Stimulated activated CD8-positive, alpha-beta memory T cell treated with anti-CD3 and anti-CD28 coated beads, Interleukin-7, amount 100 ng/mL, for 1 hour (primary cell): ENCODE measurements around the gene MRPS10.
"Not testable (repeated sequence)": the region's sequence is repeated elsewhere in the genome, so short reads cannot be mapped to it uniquely, and the experiment has no call there.

ENCODE experiments used
- DNase-seq, 2 donors: peaks; one replicate each; pipeline ENCODE4 v3.0.0-alpha.2; 2020; ENCODE audit warnings: low read depth in 2 of 2

MRPS10 gene

GRCh38 chr6:42239333-42239732 is 21.7 kb upstream of the MRPS10 start:
- DNase-seq, result no peak

- no peak for DNase-seq
Measured at GRCh38 chr6:42237857-42238256, 20.2 kb upstream of the MRPS10 start.

- no peak for DNase-seq
Measured at GRCh38 chr6:42236682-42237473, 19.2 kb upstream of the MRPS10 start.

- DNase-seq, result no peak
Measured at GRCh38 chr6:42236030-42236429, 18.4 kb upstream of the MRPS10 start.

- no peak for DNase-seq
Measured at GRCh38 chr6:42232035-42232434, 14.4 kb upstream of the MRPS10 start.

GRCh38 chr6:42230345-42231321 is 13.0 kb upstream of the MRPS10 start:
- DNase-seq, result no peak

GRCh38 chr6:42229506-42230119 is 12.0 kb upstream of the MRPS10 start:
- DNase-seq, result no peak

GRCh38 chr6:42228305-42228704 is 10.6 kb upstream of the MRPS10 start:
- DNase-seq, result no peak

GRCh38 chr6:42227173-42227850 is 9.7 kb upstream of the MRPS10 start:
- no peak for DNase-seq

- DNase-seq, result no peak
Measured at GRCh38 chr6:42226645-42227143, 9.0 kb upstream of the MRPS10 start.

- no peak for DNase-seq
Measured at GRCh38 chr6:42226161-42226611, 8.5 kb upstream of the MRPS10 start.

GRCh38 chr6:42225419-42225818 is 7.8 kb upstream of the MRPS10 start:
- no peak for DNase-seq

- no peak for DNase-seq
Measured at GRCh38 chr6:42225029-42225339, 7.3 kb upstream of the MRPS10 start.

- DNase-seq, result no peak
Measured at GRCh38 chr6:42224222-42225028, 6.8 kb upstream of the MRPS10 start.

- DNase-seq, result no peak
Measured at GRCh38 chr6:42222448-42222847, 4.8 kb upstream of the MRPS10 start.

- no peak for DNase-seq
Measured at GRCh38 chr6:42221546-42221945, 3.9 kb upstream of the MRPS10 start.

- DNase-seq, result no peak
Measured at GRCh38 chr6:42220807-42221206, 3.1 kb upstream of the MRPS10 start.

- DNase-seq, result no peak
Measured at GRCh38 chr6:42217157-42217518, 523 bp downstream of the MRPS10 start.

GRCh38 chr6:42216495-42216894 is 1.2 kb downstream of the MRPS10 start:
- not testable (repeated sequence) for DNase-seq

- DNase-seq, result no peak
Measured at GRCh38 chr6:42212442-42212841, 5.2 kb downstream of the MRPS10 start.

GRCh38 chr6:42211726-42212125 is 5.9 kb downstream of the MRPS10 start:
- no peak for DNase-seq
